Ascending aorta (tissue), 2 donors: ENCODE results near the gene CPSF7. TPM values are rescaled to one million over a fixed set of nuclear protein-coding genes. Genes with fewer than 3 reads are reported as not detected.
"Not testable (repeated sequence)": the region's sequence is repeated elsewhere in the genome, so short reads cannot be mapped to it uniquely, and the experiment has no call there.

Source experiments
- DNase-seq, 2 donors: peaks; one replicate each; pipeline ENCODE4 v3.0.0-alpha.2; 2019; ENCODE audit warnings: low spot score in 2 of 2
- H3K27ac ChIP-seq, 2 donors: fragments of 200-600 bp; sonication (generic); one replicate each; pipeline ENCODE4 v1.5.1; 2016 to 2017; ENCODE audit warnings: mild to moderate bottlenecking in 1 of 2
- H3K27me3 ChIP-seq: fragments of 200-600 bp; sonication (generic); one replicate; pipeline ENCODE4 v1.5.1; 2017
- H3K36me3 ChIP-seq, 2 donors: fragments of 200-600 bp; sonication (generic); one replicate each; pipeline ENCODE4 v1.5.1; 2016
- H3K4me1 ChIP-seq, 2 donors: fragments of 200-600 bp; sonication (generic); one replicate each; pipeline ENCODE4 v1.5.1; 2016 to 2017; ENCODE audit warnings: mild to moderate bottlenecking in 1 of 2
- H3K4me3 ChIP-seq, 2 donors: fragments of 200-600 bp; sonication (generic); one replicate each; pipeline ENCODE4 v1.5.1; 2016 to 2017; ENCODE audit warnings: mild to moderate bottlenecking in 1 of 2
- H3K9me3 ChIP-seq, 2 donors: fragments of 200-600 bp; sonication (generic); one replicate each; pipeline ENCODE4 v1.5.1; 2016
- intact Hi-C: fragments of 100-400 bp; cut with DNase I; formaldehyde crosslinking; loops from one replicate; pipeline ENCODE4 v1.15.1; 2023
- total RNA-seq: library from RNA; depleted of rRNA; stranded (reverse); fragments of >200 nt; gene quantifications from one replicate; pipeline ENCODE4 v1.1.0, GENCODE V29; 2016
- TF ChIP-seq, protein P1 (sequence below), 3 experiments: fragments of 200-600 bp in 2 of 3; fragments of 450-650 bp in 1 of 3; sonication (generic) in 2 of 3; IDR thresholded peaks; one replicate each; pipeline ENCODE4 v1.5.1; 2016 to 2019; ENCODE audit warnings: antibody characterized with exemption in 3 of 3, mild to moderate bottlenecking in 1 of 3, moderate library complexity in 1 of 3

CPSF7 gene
- total RNA-seq, 1 donor from 2014 or later, result 22.9 TPM

DNA sequence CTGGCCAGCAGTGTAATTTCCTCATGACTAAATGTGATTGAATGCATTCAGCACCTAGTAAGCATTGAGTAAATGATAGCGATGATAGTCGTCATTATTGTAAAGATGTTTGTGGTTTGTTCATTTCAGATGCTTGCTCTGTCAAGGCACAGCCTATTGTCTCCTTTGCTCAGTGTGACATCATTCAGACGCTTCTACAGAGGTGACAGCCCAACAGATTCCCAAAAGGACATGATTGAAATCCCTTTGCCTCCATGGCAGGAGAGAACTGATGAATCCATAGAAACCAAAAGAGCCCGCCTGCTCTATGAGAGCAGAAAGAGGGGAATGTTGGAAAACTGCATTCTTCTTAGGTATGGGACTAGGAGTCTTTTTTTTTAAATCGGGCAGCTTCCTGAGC lies 7.7 kb upstream of the CPSF7 start:
- no peaks in the 10 kb centered on the region for H3K27me3 ChIP-seq
- peaks cover 45 to 56% of the 10 kb centered on the region in 2 donors for H3K36me3 ChIP-seq
- intact Hi-C loops, result no loop called here
- H3K4me3 ChIP-seq, result no peak overlapping the region
- no peak for DNase-seq
- no peak overlapping the region for H3K27ac ChIP-seq
- peaks cover 0 to 6% of the 10 kb centered on the region in 2 donors for H3K4me1 ChIP-seq
- H3K9me3 ChIP-seq, result no peaks in the 10 kb centered on the region
- TF ChIP-seq, protein P1, sequence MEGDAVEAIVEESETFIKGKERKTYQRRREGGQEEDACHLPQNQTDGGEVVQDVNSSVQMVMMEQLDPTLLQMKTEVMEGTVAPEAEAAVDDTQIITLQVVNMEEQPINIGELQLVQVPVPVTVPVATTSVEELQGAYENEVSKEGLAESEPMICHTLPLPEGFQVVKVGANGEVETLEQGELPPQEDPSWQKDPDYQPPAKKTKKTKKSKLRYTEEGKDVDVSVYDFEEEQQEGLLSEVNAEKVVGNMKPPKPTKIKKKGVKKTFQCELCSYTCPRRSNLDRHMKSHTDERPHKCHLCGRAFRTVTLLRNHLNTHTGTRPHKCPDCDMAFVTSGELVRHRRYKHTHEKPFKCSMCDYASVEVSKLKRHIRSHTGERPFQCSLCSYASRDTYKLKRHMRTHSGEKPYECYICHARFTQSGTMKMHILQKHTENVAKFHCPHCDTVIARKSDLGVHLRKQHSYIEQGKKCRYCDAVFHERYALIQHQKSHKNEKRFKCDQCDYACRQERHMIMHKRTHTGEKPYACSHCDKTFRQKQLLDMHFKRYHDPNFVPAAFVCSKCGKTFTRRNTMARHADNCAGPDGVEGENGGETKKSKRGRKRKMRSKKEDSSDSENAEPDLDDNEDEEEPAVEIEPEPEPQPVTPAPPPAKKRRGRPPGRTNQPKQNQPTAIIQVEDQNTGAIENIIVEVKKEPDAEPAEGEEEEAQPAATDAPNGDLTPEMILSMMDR (IDR thresholded peaks at IDR 0.05), result no peak

DNA sequence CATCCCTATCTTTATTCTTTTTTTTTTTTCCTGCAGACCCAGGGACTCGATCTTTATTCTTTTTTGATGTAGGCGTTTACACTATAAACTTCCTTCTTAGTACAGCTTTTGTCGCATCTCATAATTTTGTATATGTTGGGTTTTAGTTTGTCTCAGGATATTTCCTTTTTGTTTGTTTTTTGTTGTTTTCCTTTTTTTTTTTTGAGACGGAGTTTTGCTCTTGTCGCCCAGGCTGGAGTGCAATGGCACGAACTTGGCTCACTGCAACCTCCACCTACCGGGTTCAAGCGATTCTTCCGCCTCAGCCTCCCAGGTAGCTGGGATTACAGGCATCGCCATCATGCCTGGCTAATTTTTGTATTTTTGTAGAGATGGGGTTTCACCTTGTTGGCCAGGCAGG lies 1.1 kb upstream of the CPSF7 start:
- peaks cover 16 to 27% of the 10 kb centered on the region in 2 donors for H3K36me3 ChIP-seq
- H3K27me3 ChIP-seq, intact Hi-C loops, H3K9me3 ChIP-seq, DNase-seq, H3K27ac ChIP-seq: not testable (repeated sequence)
- peaks cover 0 to 16% of the 10 kb centered on the region in 2 donors for H3K4me1 ChIP-seq
- peak overlapping the region; percentile 70 to 77 for H3K4me3 ChIP-seq

DNA sequence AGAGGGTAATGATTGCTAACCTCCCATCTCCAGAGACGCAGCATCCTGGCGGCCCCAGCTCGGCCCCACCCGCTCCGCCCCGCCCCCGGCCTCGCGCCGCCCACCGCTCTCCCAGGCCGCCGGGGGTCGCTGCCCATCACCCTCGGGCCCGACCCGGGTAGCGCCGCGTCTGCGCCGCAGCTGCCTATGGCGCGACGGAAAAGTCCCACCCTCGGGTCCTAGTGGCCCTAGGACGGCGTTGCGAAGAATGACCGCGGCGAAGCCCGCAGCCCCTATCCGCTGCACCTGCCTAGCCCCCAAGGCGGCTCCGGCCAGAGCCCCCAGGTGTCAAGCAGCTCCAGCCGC lies 457 bp downstream of the CPSF7 start:
- Histone ChIP-seq H3K9me3 (no peaks in the 10 kb centered on the region), H3K4me1 (peaks cover 0 to 10% of the 10 kb centered on the region in 2 donors), H3K4me3 (peak overlapping the region; percentile 70 to 77), H3K27me3 (no peaks in the 10 kb centered on the region), H3K27ac (peak overlapping the region; percentile 98 to 99), H3K36me3 (peaks cover 25 to 42% of the 10 kb centered on the region in 2 donors)
- intact Hi-C loops, result loop anchor here (2.0 kb wide), 1 partner anchor 97 kb away; the partner anchor contains the start of genes DDB1 and TKFC
- DNase-seq, result peak in 1 of 2 donors; percentile 82
- TF ChIP-seq, protein P1 (IDR thresholded peaks at IDR 0.05), result no peak

DNA sequence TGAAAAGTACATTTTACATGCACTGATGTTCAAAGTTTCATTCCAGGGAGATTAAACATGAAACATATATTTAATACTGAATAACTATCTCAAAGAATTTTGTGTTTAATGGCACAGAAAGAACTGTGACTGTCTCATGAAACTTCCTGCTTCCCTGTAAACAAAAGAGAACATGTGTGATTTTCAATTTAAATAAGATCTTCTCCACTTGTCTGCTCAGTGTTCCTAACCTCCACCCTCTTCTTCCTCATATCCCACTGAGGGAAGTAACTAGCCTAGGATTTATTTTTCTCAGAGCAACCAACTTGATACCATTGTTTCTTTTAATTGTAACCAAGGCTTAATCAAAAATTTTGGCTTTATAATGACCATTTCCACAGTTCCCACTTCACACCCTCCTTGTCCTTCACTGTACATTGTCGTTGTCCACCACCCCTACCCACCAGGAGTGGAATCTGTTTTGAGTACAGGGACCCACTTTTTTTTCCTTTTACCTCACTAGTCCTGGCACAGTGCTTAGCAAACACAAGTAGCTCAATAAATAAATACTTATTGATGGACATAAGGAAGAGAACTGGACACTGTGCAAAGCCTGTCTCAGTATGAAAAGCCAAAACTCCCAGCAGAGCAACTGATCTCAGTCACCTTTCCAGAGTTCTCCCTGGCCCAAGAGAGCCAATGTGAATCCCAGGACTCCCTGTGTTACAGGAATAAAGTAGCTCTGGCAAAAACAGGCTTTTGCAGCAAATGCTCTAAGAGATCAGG lies 4.2 kb downstream of the CPSF7 start:
- no peak for DNase-seq
- Histone ChIP-seq H3K4me1 (peaks cover 0 to 11% of the 10 kb centered on the region in 2 donors), H3K27me3 (no peaks in the 10 kb centered on the region), H3K4me3 (no peak overlapping the region), H3K9me3 (no peaks in the 10 kb centered on the region), H3K36me3 (peaks cover 45 to 66% of the 10 kb centered on the region in 2 donors), H3K27ac (no peak overlapping the region)
- intact Hi-C loops, result no loop called here
- TF ChIP-seq, protein P1 (IDR thresholded peaks at IDR 0.05), result no peak

DNA sequence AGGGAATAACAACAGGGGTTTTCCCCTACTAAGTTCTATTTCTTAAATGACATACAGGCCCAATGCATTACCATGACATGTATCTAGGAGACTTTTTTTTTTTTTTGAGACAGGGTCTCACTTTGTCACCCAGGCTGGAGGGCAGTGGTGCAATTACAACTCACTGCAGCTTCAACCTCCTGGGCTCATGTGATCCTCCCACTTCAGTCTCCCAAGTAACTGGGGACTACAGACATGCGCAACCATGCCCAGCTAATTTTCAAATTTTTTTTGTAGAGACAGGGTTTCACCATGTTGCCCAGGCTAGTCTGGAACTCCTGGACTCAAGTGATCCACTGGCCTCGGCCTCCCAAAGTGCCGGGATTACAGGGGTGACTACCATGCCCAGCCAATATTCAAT lies 7.5 kb downstream of the CPSF7 start:
- H3K27me3 ChIP-seq, result no peaks in the 10 kb centered on the region
- intact Hi-C loops, result no loop called here
- H3K36me3 ChIP-seq, result peaks cover 60 to 83% of the 10 kb centered on the region in 2 donors
- TF ChIP-seq, protein P1 (IDR thresholded peaks at IDR 0.05), result no peak
- H3K9me3 ChIP-seq, result no peaks in the 10 kb centered on the region
- no peak overlapping the region for H3K4me3 ChIP-seq
- no peak overlapping the region for H3K27ac ChIP-seq
- peaks cover 0 to 3% of the 10 kb centered on the region in 2 donors for H3K4me1 ChIP-seq
- no peak for DNase-seq

DNA sequence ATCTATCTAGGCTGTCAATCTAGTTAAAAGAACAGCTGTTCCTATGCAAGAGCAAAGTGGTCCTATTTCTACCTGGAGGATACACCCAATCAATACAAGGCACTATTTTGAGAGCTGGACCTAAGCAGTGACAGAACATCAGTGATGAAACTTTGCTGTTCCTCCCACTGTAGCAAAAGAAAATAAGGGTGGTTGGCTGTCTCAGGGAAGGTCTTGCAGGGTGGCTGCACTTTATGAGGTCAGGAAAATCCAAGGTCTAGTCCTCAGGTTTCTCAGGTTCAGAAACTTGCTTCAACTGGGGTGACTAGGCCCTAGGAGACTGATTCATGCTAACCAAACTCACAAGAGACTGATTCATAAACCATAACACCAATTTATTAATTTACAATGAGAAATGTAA lies 11.6 kb downstream of the CPSF7 start:
- intact Hi-C loops, result no loop called here
- peaks cover 76 to 85% of the 10 kb centered on the region in 2 donors for H3K36me3 ChIP-seq
- no peak overlapping the region for H3K4me3 ChIP-seq
- H3K4me1 ChIP-seq, result no peaks in the 10 kb centered on the region
- no peak for DNase-seq
- no peaks in the 10 kb centered on the region for H3K9me3 ChIP-seq
- TF ChIP-seq, protein P1 (IDR thresholded peaks at IDR 0.05), result no peak
- H3K27ac ChIP-seq, result no peak overlapping the region
- H3K27me3 ChIP-seq, result no peaks in the 10 kb centered on the region
